ENCODE measurements around the gene PRKCZ.

GRCh38 chr1:2177946-2178538, 127.8 kb downstream of the PRKCZ start:
- TF ChIP-seq CTCF (conservative IDR thresholded peaks at IDR 0.05; ENCODE audit: low read depth, low read length) (no peak), EZH2 (IDR thresholded peaks at IDR 0.05; ENCODE audit: borderline replicate concordance, low read depth, low read length, poor library complexity, severe bottlenecking) (no peak)
